HUES48 (cell line): Measurements from ENCODE around the gene MYO5B.

ENCODE experiments used
- H3K27ac ChIP-seq: one replicate; pipeline ENCODE4 v1.7.0; 2013; ENCODE audit warnings: low read depth, low read length, inconsistent platforms
- H3K27me3 ChIP-seq: 2 replicates; pipeline ENCODE4 v1.6.1; 2013; ENCODE audit warnings: mild to moderate bottlenecking, low read length; ENCODE audit not compliant: control insufficient read depth, insufficient read depth
- H3K36me3 ChIP-seq: 2 replicates; pipeline ENCODE4 v1.6.1; 2013; ENCODE audit warnings: low read length; ENCODE audit not compliant: control insufficient read depth, insufficient read depth
- H3K4me1 ChIP-seq: 2 replicates; pipeline ENCODE4 v1.6.1; 2013; ENCODE audit warnings: mild to moderate bottlenecking, low read length; ENCODE audit not compliant: control insufficient read depth, insufficient read depth
- H3K4me3 ChIP-seq: 2 replicates; pipeline ENCODE4 v1.5.1; 2013; ENCODE audit warnings: mild to moderate bottlenecking, low read depth, low read length
- H3K9ac ChIP-seq: 2 replicates; pipeline ENCODE4 v1.6.1; 2013; ENCODE audit warnings: mild to moderate bottlenecking, low read depth, low read length, moderate library complexity
- H3K9me3 ChIP-seq: 2 replicates; pipeline ENCODE4 v1.6.1; 2013; ENCODE audit warnings: low read length; ENCODE audit not compliant: control insufficient read depth, insufficient read depth

MYO5B gene

DNA sequence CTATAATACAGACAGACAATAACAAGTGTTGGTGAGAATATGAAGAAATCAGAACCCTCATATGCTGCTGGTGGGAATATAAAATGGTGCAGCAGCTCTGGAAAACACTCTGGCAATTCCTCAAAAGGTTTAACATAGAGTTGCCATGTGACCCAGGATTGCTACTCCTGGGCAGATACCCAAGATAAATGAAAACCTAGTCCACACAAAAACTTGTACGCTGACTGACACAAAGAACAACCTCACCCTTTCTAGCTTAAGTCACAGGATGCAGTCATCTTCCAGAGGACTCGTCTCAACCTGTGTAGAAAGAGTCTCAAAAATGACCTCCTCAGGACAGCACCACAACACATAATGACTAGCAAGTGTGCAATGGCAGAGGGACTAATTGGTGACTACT is 310.0 kb downstream of the MYO5B start:
- no peaks in the 10 kb centered on the region for H3K9me3 ChIP-seq
- H3K36me3 ChIP-seq = no peaks in the 10 kb centered on the region
- H3K4me1 ChIP-seq = peaks cover 3% of the 10 kb centered on the region
- H3K9ac ChIP-seq = no peak overlapping the region
- H3K27ac ChIP-seq = no peak overlapping the region
- no peak overlapping the region for H3K4me3 ChIP-seq
- no peaks in the 10 kb centered on the region for H3K27me3 ChIP-seq

DNA sequence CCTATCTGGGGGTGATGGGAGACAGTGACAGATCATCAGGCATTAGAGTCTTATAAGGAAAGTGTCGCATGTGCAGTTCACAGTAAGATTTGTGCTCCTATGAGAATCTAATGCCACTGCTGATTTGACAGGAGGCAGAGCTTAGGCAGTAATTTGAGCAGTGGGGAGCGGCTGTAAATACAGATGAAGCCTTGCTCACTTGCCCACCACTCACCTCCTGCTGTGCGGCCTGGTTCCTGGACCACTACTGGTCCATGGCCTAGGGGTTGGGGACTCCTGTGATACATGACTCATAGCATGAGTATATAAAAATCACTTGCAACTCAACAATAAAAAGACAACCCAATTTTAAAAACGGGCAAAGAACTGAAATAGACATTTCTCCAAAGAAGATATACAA is 310.5 kb downstream of the MYO5B start:
- Histone ChIP-seq H3K4me1 (no peaks in the 10 kb centered on the region; the same call in 1 of the 2 replicates), H3K36me3 (no peaks in the 10 kb centered on the region), H3K4me3 (no peak overlapping the region), H3K27ac (no peak overlapping the region), H3K9me3 (no peaks in the 10 kb centered on the region), H3K9ac (no peak overlapping the region), H3K27me3 (no peaks in the 10 kb centered on the region)

DNA sequence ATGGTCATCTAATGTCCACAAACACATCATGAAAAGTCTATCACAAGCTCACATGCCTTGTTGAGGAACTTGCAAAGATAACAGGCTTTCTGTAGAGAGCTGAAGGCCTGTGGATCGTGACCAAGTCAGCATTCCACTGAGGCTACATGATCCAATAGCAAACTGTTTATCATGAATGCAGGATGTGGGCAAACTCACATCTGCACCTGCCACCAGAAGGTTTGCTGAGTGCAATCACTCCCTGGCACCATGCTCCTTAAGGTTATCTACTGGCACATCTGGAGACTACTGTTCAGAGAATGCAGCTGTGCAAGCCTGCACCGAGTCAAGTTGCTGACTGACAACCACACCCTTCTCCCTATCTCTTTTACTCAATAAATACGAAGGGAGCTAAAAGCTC is 314.3 kb downstream of the MYO5B start:
- Histone ChIP-seq H3K9me3 (no peaks in the 10 kb centered on the region), H3K27me3 (no peaks in the 10 kb centered on the region), H3K4me3 (no peak overlapping the region), H3K9ac (no peak overlapping the region), H3K27ac (no peak overlapping the region), H3K4me1 (peaks cover 2% of the 10 kb centered on the region; the same call in 1 of the 2 replicates), H3K36me3 (no peaks in the 10 kb centered on the region)

DNA sequence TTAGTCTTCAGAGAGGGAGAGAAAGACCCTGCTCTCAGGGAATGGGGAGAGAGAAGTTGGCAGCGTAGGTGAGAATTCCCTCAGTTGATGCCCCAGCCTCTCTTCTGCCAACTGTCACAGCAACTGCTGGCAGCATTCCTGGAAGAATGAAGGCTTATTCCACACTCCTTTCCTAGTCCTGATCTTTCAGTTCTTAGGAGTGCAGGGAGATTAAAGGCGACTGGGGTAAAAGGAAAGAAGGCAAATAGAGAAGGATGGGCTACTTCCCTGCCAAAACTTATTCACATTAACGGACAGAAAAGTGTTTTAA is 315.7 kb downstream of the MYO5B start:
- Histone ChIP-seq H3K4me1 (peaks cover 3% of the 10 kb centered on the region; the same call in 1 of the 2 replicates), H3K27me3 (no peaks in the 10 kb centered on the region), H3K36me3 (no peaks in the 10 kb centered on the region), H3K9ac (no peak overlapping the region), H3K9me3 (no peaks in the 10 kb centered on the region), H3K27ac (no peak overlapping the region), H3K4me3 (no peak overlapping the region)

DNA sequence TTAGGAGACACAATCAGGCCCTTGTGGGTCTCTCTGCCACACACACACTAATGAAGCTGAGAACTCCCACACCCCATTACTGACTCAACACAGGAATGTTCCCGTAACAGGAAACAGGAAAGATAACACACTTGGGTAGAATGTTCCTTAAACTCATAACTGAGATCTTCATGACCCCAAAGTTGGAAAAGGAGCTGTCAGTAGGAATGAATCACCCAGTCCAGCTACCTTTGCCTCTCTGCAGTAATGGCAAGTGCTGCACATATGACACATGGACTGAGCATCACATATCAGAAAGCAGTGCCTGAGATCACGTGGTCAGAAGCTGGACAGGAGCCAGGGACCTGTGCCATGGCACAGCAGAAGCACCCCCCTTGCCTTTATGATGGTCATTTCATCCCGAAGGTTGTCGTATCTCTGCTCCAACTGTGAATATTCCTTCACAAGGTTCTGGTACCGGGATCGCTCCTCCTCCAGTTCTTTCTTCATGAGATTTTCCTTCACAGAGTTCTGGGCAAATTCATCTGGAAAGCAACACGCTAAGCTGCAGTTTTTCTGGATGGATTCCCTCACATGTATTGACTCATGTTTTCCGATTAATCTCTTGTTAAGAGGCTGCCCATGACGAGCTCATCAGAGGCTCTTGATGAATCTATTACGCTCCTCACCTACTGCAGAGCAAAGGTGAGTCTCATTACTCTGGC is 316.2 kb downstream of the MYO5B start:
- no peak overlapping the region for H3K4me3 ChIP-seq
- H3K9ac ChIP-seq = no peak overlapping the region
- no peaks in the 10 kb centered on the region for H3K36me3 ChIP-seq
- H3K4me1 ChIP-seq = peaks cover 3% of the 10 kb centered on the region; the same call in 1 of the 2 replicates
- H3K9me3 ChIP-seq = no peaks in the 10 kb centered on the region
- no peaks in the 10 kb centered on the region for H3K27me3 ChIP-seq
- no peak overlapping the region for H3K27ac ChIP-seq

DNA sequence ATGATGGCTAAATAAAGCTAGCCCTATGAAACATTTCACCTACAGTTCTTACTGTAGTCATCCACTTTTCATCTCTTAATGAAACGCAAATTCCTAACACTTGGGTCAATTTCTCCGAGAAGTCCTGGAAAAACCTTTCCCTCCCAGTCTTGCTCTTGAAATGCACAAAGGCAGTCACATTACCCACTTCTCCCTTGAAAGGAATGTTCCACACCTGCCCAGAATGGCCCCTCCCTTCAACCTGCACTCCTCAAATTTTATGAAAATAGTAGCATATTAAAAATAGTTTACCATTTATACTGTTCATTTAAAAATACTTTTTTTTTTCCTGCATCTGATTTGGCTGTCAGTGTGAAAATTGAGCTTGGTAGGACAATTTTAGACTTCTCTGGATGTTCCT is 316.9 kb downstream of the MYO5B start:
- H3K27me3 ChIP-seq = no peaks in the 10 kb centered on the region
- no peak overlapping the region for H3K4me3 ChIP-seq
- H3K9ac ChIP-seq = no peak overlapping the region
- H3K4me1 ChIP-seq = peaks cover 3% of the 10 kb centered on the region; the same call in 1 of the 2 replicates
- H3K27ac ChIP-seq = no peak overlapping the region
- no peaks in the 10 kb centered on the region for H3K36me3 ChIP-seq
- no peaks in the 10 kb centered on the region for H3K9me3 ChIP-seq

DNA sequence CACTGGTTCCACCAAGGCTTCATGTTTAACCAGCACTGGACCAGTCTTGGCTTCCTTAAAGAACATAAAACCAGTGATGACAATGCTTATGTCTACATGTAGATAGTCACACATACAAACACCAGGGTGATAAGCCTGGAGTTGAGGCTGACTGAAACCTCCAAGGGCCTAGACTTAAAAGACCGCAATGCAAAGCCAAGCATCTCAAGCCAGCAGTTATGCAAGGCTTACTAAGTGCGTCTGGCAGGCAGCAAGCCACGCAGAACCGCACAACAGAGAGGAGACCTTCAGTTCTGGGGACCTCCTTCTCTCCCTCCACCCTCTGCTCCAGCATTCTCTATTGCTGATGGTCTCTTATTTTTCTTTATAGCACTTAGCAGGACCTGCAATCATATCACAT is 318.4 kb downstream of the MYO5B start:
- Histone ChIP-seq H3K9ac (no peak overlapping the region), H3K4me1 (peaks cover 3% of the 10 kb centered on the region; the same call in 1 of the 2 replicates), H3K9me3 (no peaks in the 10 kb centered on the region), H3K36me3 (no peaks in the 10 kb centered on the region), H3K27me3 (no peaks in the 10 kb centered on the region), H3K27ac (no peak overlapping the region), H3K4me3 (no peak overlapping the region)

DNA sequence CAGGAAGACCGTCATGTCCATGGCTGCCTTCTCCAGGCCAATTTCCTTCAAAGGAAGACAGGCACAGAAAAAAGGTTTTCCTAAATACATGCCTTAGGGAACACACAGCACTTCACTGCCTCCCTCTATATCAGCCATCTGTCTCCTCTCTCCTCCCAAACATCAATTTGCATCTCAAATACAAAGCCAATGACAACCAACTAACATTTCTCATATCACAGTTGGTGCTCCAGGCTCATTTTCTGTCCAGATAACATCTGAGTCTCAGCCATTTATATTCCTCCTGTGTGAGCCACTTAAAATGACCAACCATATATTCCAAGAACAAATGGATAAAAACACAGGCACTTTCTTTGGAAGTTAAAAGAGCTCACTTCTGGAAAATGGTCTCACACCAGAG is 319.2 kb downstream of the MYO5B start:
- Histone ChIP-seq H3K36me3 (no peaks in the 10 kb centered on the region), H3K4me3 (no peak overlapping the region), H3K27me3 (no peaks in the 10 kb centered on the region), H3K9me3 (no peaks in the 10 kb centered on the region), H3K27ac (no peak overlapping the region), H3K4me1 (peaks cover 3% of the 10 kb centered on the region; the same call in 1 of the 2 replicates), H3K9ac (no peak overlapping the region)

DNA sequence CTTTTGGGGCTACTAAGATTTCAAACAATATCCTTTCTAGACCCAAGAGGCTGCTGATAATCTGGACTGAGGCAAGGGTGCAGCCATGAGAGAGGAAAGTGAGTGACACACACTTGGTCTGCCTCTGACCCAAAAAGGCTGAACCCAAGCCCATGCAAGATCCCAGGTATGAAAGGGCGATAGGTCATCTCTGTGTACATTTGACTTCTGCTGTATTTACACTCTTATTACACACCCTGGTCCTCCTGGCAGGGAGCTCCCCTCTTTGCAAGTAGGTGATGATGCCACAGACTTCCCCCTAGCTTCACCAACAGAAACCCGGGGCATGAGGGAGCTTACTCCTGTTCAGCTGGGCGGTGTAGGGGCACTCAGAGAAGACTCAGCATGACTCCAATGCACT is 319.8 kb downstream of the MYO5B start:
- H3K9ac ChIP-seq = no peak overlapping the region
- no peaks in the 10 kb centered on the region for H3K27me3 ChIP-seq
- no peak overlapping the region for H3K27ac ChIP-seq
- H3K36me3 ChIP-seq = no peaks in the 10 kb centered on the region
- H3K4me3 ChIP-seq = no peak overlapping the region
- H3K9me3 ChIP-seq = no peaks in the 10 kb centered on the region
- H3K4me1 ChIP-seq = peaks cover 3% of the 10 kb centered on the region; the same call in 1 of the 2 replicates

DNA sequence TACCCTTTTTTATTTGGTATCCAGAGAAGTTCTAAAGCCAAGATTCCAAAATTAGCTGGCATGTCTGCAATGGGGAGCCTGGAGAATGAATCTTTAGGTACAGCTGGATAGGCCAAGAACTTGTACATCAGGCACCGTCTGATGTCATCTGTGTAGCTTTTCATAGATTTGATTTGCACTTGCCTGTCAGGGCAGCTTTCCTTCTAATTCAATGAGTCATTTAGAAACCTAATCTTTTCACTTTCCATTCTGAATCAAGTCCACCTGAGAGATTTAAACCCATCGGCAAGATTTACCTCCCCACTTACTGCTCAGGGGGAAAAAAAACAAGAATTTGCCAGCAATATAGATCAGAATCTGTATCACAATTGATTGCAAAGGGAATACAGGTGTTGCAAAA is 320.7 kb downstream of the MYO5B start:
- no peak overlapping the region for H3K4me3 ChIP-seq
- no peaks in the 10 kb centered on the region for H3K9me3 ChIP-seq
- no peak overlapping the region for H3K9ac ChIP-seq
- H3K36me3 ChIP-seq = no peaks in the 10 kb centered on the region
- no peaks in the 10 kb centered on the region for H3K27me3 ChIP-seq
- H3K27ac ChIP-seq = no peak overlapping the region
- H3K4me1 ChIP-seq = peaks cover 3% of the 10 kb centered on the region; the same call in 1 of the 2 replicates

DNA sequence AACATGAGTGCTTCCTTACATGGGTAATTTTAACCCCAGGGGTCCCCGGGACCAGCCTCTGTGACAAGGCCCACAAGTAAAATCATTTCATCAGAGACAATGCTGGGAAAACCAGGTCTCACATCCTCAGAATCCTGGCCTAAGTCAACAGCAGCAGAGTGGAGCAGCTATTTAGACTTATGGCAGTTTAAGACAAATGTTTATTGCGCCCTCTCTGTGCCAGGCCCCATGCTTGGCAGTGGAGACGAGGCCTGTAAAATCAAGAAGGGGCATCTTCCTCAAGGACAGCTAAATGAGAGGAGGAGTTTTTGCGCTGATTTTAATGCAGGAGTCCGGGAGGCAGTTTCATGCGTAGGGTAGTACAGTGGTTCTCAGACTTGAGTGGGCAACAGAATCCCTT is 325.6 kb downstream of the MYO5B start:
- no peak overlapping the region for H3K9ac ChIP-seq
- no peak overlapping the region for H3K4me3 ChIP-seq
- H3K27me3 ChIP-seq = no peaks in the 10 kb centered on the region
- no peak overlapping the region for H3K27ac ChIP-seq
- H3K4me1 ChIP-seq = no peaks in the 10 kb centered on the region
- H3K36me3 ChIP-seq = no peaks in the 10 kb centered on the region
- no peaks in the 10 kb centered on the region for H3K9me3 ChIP-seq
